NCI-H2107 (cell line): ENCODE data around the gene GAPDHS.

Experiments
- DNase-seq: peaks from one replicate; lab custom pipeline; 2025; lab: John Stamatoyannopoulos, UW

GAPDHS gene

DNA sequence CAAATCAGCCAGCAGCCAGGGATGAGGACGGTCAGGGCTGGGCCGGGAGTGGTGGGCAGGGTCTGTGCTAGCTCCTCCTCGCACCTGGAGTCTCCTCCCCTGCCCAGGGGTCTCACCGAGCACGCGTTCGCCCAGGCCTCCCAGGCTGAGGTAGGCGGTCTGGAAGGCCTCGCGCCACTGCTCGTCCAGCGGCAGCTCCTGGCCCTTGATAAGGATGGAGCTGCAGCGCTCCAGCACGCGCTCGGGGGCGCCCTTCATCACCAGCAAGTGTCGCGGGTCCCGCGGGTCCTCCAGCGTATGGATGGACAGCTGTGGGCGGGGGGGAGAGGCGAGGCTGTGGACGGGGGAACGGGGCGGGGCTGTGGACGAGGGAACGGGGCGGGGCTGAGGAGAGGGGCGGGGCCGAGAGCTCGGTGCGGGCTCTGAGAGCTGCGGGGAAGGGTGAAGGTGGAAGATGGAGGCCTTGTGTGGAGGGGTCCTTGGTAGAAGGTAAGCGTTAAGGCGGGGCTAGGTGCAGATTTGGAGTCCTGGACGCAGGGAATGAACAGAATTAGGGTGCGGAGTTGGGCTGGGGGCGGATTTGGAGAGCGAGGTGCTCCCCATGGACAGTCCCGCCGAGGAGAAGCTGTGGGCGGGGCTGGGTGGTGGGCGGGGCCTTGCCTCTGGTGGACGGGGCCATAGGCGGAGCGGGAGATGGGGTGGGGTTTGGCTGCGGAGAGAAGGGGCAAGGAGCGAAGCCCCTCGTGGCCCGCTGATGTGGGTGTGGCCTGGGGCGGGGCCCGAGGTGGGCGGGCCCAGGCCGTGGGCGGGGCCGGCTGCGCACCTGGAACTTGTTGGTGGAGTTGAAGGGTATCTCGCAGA lies 24.5 kb downstream of the GAPDHS start:
- no peak for DNase-seq

DNA sequence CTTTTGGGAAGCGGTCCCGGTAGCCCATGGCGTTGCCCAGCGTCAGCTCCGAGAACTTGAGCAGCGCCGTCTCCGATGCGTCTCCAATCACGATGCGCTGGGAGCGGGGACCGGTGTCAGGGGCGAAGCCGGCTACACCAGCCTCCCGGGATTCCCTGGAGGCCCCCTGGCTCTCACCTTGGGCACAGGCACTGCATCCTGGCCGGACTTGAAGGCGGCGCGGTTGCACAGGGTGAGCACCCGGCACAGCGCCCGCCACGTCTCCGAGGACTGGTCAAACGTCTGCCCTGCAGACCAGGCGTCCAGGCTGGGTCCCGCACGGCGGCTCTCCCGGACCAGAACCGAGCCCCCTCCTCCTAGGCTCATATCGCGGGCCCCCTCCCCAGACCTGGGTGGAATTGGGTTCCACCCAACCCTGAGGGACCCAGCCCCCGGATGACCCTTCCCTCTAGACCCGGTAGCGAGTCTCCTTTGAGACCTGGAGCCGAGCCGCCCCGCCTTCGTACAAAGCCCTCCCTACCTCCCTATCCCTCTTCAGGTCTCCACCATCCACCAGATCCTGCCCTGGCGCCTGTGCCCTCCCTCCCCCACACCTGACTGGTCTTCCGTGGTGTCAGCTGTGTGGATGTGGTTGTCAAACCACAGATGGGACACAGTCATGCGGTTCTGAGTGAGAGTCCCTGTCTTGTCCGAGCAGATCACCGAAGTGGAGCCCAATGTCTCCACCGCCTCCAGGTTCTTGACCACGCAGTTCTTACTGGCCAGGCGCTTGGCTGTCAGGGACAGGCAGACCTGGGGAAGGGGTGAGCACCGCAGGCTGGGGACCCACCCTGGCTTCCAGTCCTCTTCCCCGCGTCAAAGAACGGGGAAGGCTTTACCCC lies 25.4 kb downstream of the GAPDHS start:
- DNase-seq = no peak

DNA sequence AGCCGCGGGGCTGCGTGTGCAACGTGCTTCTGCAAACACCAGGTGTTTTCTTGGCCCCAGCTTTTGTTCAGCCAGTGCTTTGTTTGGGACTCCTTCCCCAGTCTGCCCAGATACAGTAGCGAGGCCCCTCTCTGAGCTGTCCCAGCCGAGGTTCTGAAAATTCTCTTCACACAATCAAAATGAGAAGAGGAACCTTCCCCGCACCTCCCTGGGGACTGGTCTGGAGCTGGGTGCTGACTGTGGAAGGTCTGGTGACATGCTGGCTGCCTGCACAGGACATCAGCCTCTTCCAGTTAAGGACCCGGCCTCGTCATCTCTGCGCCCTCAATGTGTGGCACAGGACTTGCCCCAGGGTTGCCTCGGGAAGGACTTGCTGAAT lies 26.0 kb downstream of the GAPDHS start:
- DNase-seq = no peak

DNA sequence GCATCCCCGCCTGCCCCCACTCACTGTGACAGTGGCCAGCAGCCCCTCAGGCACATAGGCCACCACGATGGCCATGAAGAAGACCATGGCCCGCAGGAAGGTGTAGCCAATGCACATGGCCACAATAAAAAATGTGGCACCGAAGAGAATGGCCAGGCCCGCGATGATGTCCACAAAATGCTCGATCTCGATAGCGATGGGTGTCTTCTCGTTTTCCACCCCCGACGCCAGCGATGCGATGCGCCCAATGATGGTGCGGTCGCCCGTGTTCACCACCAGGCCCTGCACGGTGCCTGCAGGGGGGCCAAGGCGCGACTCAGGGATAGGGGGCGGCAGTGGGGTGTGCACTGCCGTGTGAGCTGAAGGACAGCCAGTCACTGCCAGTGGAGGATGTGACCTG lies 26.5 kb downstream of the GAPDHS start:
- DNase-seq = no peak

DNA sequence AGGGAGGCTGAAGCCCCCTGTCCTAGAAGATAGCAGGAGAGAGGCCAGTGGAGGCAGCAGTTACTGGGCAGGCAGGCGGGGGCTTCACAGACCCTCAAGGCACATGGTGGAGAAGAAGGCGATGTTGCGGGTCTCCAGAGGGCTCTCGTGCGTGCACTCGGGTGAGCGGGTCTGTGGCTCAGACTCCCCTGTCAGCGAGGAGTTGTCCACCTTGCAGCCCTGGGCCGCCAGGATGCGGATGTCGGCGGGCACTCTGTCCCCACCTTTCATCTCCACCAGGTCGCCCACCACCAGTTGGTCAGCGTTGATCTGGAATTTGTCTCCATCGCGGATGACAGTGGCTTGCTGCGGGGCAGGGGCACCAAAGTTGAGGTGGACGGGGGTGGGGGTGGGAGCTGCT lies 27.0 kb downstream of the GAPDHS start:
- DNase-seq = no peak

DNA sequence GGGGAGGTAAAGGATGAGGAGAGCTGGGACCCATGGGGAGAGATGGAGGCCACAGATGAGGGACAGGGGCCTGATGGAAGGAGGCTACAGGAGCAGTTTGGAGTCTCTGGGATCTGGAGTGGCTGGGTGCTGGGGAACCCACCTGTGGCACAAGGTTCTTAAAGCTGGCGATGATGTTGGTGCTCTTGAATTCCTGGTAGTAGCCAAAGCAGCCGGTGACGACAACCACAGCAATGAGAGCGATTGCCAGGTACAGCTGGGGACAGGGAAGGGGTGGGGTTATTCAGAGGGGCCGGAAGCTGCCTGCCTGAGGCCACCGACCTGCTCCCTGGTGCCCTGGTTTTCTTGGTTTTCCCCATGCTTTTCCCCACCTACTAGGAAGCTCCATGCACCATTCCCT lies 27.4 kb downstream of the GAPDHS start:
- no peak for DNase-seq

DNA sequence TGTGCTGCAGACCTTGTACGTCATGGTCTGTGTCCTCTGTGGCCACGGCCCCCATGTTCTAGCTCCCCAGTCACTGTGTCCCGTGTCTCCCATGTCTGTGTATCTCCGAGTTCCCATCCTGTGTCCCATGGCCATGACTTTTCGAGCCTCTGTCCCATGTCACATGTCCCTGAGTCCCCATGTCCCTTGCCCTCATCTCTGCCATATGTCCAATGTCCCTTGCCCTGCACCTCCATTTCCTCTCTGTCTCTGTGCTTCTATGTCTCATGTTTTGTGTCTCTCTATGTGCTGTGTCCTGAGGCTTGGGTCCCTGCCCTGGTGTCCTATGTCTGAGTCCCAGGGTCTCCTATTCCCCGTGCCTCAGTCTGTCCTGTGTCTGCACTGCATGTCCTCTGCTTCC lies 28.2 kb downstream of the GAPDHS start:
- DNase-seq = no peak

DNA sequence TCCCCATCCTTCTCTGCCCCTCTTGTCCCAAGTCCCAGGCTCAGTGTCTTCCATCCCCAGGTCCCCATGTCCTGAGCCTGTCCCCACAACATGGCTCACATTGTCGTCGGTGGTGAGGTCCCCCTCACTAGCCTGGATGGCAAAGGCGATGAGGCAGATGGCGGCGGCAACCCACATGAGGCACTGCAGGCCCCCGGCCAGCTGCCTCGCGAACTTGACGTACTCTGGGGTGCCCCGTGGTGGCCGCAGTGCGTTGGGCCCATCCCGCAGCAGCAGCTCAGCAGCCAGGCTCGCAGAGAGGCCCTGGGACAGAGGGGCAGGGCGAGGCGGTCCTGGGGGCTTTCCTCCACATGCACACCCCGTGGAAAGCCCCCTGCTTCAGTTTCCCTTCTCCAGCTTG lies 29.1 kb downstream of the GAPDHS start:
- no peak for DNase-seq

DNA sequence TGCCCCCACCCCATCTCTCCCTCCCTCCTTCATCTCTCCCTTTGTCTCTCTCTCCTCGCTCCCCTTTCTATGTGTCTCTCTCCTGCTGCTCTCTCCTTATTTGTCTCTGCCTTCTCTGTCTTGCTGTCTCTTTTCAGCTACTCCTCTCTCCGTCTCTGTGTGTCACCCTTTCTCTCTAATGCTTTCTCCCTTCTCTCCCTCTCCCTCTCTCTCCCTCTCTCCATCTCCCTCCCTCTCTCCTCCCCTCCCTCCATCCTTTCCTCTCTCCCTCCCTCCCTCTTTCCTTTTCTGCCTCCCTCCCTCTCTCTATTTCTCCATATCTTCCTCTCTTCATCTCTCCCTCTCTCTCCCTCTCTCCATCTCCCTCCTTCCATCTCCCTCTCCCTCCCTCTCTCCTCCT lies 29.5 kb downstream of the GAPDHS start:
- DNase-seq = no peak

DNA sequence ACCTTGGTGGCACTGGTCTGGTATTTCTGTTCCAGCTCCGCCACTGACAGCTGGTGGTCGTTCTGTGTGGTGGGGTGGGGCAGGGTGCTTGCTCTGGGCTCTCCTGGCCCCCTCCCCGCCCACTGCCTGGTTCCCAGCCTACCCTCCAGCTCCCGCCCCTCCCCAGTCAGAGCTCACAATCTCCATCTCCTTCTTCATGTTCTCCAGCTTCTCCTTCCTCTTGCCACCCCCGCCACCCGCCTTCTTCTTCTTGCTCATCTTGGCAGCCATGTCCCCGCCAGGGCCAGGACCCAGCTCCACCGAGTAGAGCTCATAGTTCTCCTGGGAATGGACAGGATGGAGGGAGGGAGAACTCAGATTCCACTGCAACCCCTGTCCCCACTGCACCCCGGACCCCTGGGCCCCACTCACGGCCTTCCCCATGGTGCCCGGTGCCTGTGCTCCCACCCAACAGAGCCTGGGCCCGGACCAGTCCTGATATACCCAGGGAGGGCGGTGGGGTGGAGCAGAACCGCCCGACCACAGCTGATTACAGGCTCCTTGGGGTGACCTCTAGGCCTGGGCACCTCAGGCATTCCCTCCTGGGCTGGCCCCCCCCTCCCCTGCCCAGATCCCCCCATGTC lies 30.1 kb downstream of the GAPDHS start, which contains the start of gene ATP4A:
Gene ATP4A, minus strand, starts transcription at position 452 of the 623 bp plus-strand sequence. Its CDS starts 29 bp downstream, at position 423.
- DNase-seq = no peak

DNA sequence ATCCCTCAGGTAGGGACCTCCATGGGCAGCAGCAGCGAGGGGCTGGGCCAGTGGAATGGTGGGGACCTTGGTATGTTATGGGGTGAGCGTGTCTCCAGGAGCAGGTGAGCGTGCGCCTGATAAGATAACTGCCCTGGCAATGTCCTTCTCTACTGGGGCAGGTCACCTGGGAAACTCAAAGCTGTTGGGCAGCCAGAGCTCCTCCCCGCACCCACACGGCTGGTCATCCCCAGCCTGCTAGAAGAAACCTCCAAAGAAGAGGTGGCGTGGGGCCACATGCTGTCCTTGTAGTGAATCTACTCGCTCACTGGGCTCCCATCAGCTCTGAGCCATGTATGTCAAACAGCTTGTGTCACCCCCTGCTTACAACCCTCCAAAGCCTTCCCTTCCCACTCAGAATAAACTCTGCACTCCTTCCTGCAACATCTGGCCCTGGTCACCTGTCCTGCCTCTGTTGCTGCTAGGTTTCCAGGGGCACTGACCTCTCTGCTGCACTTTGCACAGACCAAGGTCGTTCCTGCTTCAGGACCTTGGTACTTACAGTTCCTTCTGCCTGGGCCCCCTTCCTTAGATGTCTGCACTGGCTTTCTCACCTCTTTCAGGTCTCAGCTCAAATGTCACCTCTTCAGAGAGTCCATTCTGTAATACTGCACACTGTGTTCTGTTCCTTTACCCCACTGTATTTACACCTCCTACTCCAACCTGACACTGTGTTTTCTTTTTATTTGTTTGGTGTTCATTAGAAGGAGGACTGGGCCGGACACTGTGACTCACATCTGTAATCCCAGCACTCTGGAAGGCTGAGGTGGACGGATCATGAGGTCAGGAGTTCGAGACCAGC lies 32.0 kb downstream of the GAPDHS start:
- no peak for DNase-seq

DNA sequence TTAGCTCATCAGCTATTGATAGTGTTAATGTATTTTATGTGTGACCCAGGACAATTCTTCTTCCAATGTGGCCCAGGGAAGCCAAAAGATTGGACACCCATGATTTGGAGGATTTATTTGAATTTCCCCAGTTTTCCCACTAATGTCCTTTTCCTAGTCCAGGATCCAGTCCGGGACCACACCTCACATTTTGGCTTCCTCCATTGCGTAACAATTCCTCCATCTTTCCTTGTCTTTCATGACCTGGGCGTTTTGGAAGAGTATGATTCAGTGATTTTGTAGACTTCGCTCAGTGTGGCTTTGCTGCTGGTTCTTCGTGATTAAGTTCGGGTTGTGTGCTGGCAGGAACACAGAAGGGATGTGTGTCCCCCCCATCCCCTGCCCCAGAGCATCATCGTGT lies 33.5 kb downstream of the GAPDHS start:
- no peak for DNase-seq

DNA sequence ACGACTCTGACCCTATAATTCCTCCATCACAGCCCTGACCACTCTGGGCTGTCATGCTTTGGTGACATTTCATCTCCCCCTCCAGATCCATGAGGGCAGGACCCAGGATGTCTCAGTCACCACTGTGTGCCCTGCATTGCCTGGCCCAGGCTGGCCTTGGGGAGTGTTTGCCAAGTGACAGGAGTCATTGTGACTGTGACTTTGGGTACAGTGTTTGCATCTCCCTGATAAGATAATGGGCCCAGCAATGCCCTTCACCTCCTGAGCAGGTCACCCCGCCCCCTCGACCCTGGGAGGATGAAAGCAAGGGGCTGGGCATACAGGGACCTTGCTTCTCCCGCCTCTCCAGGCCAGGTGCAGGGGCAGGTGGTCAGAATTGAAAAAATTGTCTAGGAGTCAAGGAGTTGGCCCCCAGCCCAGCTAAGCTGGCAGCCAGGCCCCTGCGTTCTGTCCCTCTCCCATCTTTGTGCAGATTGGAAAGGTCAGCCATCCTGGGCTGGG lies 36.1 kb downstream of the GAPDHS start:
- DNase-seq = no peak

DNA sequence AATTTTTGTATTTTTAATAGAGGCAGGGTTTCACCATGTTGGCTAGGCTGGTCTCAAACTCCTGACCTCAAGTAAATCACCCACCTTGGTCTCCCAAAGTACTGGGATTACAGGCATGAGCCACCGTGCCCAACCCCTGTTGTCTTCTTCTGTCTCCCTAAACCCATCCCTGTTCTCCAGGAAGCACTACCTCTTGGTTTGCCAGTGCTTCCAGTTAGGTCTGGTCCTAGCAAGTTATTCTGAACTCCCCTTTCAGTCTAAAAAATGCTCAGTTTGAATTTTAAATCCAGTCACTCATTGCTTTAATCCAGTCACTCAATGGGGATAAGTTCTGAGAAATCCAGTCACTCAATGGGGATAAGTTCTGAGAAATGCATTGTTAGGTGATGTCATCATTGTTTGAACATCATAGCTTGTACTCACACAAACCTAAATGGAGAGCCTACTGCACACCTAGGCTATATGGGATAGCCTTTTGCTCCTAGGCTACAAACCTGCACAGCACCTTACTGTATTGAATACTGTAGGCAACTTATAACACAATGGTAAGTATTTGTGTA lies 38.2 kb downstream of the GAPDHS start:
- DNase-seq = no peak

DNA sequence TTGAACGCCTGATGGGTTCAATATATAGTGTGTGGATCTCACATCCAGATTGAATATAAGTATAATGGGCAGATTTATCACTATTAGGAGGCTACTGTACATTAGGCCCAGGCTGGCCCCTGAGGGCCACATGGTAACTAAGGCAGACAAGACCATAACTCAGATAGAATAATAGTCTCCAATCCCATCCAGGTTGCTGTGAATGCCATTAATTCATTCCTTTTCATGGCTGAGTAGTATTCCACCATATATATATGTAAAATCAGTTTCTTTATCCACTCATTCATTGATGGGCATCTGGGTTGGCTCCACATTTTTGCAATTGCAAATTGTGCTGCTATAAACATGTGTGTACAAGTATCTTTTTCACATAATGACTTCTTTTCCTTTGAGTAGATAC lies 44.7 kb downstream of the GAPDHS start:
- no peak for DNase-seq

DNA sequence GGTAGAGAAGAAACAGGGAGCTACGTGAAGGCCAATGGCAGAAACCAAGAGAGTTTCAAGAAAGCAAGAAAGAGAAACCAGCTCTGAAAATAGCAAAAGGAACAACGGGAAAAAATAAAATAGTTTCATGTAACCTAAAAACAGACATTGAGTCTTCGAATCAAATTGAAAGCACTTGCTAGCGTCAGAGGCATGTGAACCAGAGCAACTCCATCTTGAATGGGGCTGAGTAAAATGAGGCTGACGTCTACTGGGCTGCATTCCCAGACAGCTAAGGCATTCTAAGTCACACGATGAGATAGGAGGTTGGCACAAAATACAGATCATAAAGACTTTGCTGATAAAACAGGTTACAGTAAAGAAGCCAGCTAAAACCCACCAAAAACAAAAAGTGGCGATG lies 45.5 kb downstream of the GAPDHS start:
- no peak for DNase-seq

DNA sequence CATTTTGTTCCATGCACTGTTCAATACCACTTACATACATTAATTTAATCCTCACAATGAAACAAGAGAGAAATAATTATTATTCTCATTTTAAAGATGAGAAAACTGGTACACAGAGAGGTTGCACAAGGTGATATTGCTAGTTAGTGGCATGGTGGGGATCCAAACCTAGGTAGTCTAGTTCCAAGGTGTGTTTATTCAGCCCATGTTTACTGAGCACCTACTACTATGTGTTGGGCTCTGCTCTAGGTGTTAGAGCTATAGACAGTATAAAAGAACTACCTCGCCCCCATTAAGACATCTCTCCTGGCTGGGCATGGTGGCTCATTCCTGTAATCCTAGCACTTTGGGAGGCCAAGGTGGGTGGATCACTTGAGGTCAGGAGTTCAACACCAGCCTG lies 49.5 kb downstream of the GAPDHS start:
- no peak for DNase-seq

DNA sequence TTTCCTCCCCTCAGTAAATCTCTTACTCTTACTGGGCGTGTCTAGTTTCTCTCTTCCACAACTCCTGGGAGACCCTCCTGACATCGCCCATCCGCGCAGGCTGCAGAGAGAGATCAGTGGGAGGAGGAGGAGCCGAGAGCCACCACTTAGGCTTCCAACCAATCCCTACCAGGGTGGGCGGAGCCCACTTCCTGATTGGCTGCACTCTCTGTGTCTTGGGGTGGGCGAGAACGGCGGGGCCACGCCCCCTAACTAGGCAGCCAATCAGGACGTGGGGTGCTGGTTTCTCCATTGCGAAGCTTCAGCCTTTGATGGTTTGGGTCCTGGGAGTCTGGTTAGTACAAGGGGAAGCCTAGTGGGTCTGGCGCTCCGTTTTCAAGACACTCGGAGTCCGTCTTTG lies 52.6 kb downstream of the GAPDHS start, which contains the start of gene PMIS2:
Gene PMIS2, plus strand, starts transcription at position 326 of the 400 bp plus-strand sequence. CDS start 87 bp downstream, outside the sequence.
- DNase-seq = no peak

DNA sequence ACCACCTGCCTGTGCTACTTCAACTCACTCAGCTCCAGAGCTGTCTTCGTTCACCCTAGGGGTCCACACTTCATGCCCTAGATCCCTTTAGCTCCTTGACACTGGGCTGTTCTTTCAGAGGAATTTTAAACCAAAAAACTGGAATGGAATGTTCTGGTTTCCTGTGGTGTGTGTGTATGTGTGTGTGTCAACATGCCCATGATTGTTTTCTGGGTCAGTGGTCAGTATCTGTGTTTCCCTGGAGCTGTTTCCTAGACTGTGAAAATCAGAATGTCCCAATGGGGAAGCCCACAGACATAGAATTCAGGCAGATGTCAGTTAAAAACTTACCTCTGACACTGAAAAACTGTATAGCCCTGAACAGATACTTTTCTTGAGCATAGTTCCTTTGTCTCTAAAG lies 54.1 kb downstream of the GAPDHS start:
- no peak for DNase-seq

DNA sequence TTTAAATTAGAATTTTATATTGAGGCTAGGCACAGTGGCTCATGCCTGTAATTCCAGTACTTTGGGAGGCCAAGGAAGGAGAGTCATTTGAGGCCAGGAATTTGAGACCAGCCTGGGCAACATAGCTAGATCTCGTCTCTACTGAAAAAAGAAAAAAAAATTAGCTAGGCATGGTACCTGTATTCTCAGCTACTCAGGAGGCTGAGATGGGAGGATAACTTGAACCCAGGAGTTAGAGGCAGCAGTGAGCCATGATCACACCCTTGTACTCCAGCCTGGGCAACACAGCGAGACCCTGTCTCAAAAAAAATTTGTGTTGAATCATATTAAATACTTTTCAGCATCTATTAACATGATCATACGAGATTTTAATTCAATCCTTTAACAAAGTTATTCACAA lies 57.6 kb downstream of the GAPDHS start:
- no peak for DNase-seq

DNA sequence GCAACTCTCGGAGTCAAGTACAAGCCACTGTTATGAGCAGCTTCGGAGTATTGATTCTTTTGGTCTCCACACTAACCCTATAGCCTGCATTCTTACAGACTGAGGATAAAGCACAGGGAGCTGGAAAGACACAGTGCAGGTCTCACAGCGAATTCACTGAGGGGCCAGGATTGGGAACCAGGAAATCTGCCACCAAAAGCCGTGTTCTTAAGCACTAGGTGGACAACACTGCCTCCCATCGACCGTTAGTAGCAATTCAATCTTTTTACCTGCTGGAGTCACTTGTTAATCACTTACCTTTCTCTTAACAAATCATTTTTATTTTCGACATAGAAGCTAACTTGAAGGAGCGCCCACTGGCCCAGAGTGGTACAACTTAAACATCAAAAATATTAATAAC lies 59.0 kb downstream of the GAPDHS start:
- DNase-seq = no peak
